ENCODE measurements around the gene WDFY4. TPM values are rescaled to one million over a fixed set of nuclear protein-coding genes. Genes with fewer than 3 reads are reported as not detected.

Gene WDFY4
- total and polyA plus RNA-seq, 2 of the 4 experiments (the other 2 are of a cell fraction) = not detected

DNA sequence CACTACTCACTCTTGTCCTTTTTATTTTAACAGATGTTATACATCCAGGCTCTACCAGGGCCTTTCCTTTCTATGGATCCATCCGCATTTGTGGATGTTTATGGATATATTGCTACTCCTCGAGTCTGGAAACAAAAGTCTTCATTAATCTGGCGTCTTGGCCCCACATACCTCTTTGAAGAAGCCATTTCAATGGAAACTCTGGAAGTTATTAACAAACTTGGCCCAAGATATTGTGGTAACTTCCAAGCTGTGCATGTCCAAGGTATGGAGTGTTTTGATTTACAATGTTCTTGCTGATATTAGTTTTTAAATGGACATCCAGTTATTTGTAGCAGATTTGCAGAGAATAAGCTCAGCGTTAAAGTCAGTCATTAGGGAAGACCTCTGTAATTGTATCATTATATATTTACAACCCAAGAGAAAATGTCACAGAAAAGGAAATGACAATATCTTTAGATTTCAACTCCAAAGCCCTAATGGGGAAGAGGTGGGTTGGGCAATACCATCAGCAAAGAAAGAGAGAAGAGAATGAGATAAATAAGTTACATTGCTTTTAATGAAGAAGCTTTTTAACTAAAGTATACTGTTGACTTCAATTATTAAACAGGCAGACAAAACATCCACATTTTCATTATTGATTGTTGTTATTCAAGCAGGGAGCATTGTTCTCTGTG is 102.1 kb downstream of the WDFY4 start:
- no peak overlapping the region for H2AFZ ChIP-seq (replicated peaks; ENCODE audit: low read length, poor library complexity)
- no CpG with 5 or more reads among the region's 4 CpGs for WGBS, 2 experiments (ENCODE audit: extremely low coverage in 2 of 2, insufficient read length in 1 of 2)
- dilution Hi-C loops (cut with HindIII; ENCODE audit: low sequenced_read_pairs, unreplicated experiment) = no loop called here
- no peak overlapping the region for H2AK5ac ChIP-seq (ENCODE audit: low read depth, low read length)
- no peaks in the 10 kb centered on the region for H3K9me1 ChIP-seq (ENCODE audit: insufficient read depth, low read length)
- H3K27ac ChIP-seq (ENCODE audit: insufficient read depth, low read length) = no peak overlapping the region
- TF ChIP-seq RCOR1 (IDR thresholded peaks at IDR 0.05; ENCODE audit: insufficient replicate concordance, low read length) (no peak), FOS (IDR thresholded peaks at IDR 0.05; ENCODE audit: low read depth, low read length) (no peak), MXI1 (IDR thresholded peaks at IDR 0.05; ENCODE audit: borderline replicate concordance, low read depth, low read length) (no peak), POLR2A (IDR thresholded peaks at IDR 0.05; ENCODE audit: low read depth, low read length) (no peak), SMC3 (IDR thresholded peaks at IDR 0.05; ENCODE audit: low read depth, low read length) (no peak), MAFK (IDR thresholded peaks at IDR 0.05; ENCODE audit: low read depth, low read length) (no peak), BHLHE40 (IDR thresholded peaks at IDR 0.05; ENCODE audit: low read depth, low read length) (no peak), RAD21 (IDR thresholded peaks at IDR 0.05; ENCODE audit: low read length) (no peak), CHD1 (IDR thresholded peaks at IDR 0.05; ENCODE audit: low read depth, low read length) (no peak), RFX5 (IDR thresholded peaks at IDR 0.05; ENCODE audit: low read depth, low read length) (no peak), NFE2L2 (IDR thresholded peaks at IDR 0.05; ENCODE audit: low read depth, low read length) (no peak), MAZ (IDR thresholded peaks at IDR 0.05; ENCODE audit: borderline replicate concordance, low read depth, low read length) (no peak), CEBPB (IDR thresholded peaks at IDR 0.05; ENCODE audit: low read depth, low read length) (no peak)
- TF ChIP-seq, protein P1, sequence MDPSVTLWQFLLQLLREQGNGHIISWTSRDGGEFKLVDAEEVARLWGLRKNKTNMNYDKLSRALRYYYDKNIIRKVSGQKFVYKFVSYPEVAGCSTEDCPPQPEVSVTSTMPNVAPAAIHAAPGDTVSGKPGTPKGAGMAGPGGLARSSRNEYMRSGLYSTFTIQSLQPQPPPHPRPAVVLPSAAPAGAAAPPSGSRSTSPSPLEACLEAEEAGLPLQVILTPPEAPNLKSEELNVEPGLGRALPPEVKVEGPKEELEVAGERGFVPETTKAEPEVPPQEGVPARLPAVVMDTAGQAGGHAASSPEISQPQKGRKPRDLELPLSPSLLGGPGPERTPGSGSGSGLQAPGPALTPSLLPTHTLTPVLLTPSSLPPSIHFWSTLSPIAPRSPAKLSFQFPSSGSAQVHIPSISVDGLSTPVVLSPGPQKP (IDR thresholded peaks at IDR 0.05; ENCODE audit: borderline replicate concordance, low read depth, low read length) = no peak
- TF ChIP-seq, protein P2, sequence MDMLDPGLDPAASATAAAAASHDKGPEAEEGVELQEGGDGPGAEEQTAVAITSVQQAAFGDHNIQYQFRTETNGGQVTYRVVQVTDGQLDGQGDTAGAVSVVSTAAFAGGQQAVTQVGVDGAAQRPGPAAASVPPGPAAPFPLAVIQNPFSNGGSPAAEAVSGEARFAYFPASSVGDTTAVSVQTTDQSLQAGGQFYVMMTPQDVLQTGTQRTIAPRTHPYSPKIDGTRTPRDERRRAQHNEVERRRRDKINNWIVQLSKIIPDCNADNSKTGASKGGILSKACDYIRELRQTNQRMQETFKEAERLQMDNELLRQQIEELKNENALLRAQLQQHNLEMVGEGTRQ (IDR thresholded peaks at IDR 0.05; ENCODE audit: low read depth, low read length) = no peak
- TF ChIP-seq, protein P3, sequence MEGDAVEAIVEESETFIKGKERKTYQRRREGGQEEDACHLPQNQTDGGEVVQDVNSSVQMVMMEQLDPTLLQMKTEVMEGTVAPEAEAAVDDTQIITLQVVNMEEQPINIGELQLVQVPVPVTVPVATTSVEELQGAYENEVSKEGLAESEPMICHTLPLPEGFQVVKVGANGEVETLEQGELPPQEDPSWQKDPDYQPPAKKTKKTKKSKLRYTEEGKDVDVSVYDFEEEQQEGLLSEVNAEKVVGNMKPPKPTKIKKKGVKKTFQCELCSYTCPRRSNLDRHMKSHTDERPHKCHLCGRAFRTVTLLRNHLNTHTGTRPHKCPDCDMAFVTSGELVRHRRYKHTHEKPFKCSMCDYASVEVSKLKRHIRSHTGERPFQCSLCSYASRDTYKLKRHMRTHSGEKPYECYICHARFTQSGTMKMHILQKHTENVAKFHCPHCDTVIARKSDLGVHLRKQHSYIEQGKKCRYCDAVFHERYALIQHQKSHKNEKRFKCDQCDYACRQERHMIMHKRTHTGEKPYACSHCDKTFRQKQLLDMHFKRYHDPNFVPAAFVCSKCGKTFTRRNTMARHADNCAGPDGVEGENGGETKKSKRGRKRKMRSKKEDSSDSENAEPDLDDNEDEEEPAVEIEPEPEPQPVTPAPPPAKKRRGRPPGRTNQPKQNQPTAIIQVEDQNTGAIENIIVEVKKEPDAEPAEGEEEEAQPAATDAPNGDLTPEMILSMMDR (conservative IDR thresholded peaks at IDR 0.05; ENCODE audit: low read depth, low read length) = no peak
- H2BK5ac ChIP-seq (ENCODE audit: low read depth, low read length, poor library complexity, severe bottlenecking) = no peak overlapping the region
- no peak overlapping the region for H4K5ac ChIP-seq (ENCODE audit: low read depth, low read length)
- no peaks in the 10 kb centered on the region for H3K4me1 ChIP-seq (ENCODE audit: control insufficient read depth, insufficient read depth, low read length)
- H4K20me1 ChIP-seq (ENCODE audit: insufficient read depth, low read length) = no peaks in the 10 kb centered on the region
- H2BK15ac ChIP-seq (ENCODE audit: low read depth, low read length) = no peak overlapping the region
- no peak overlapping the region for H3K9ac ChIP-seq (ENCODE audit: low read depth, low read length)
- no peak for DNase-seq
- H3K23ac ChIP-seq (ENCODE audit: low read depth, low read length) = no peak overlapping the region
- ChIA-PET CTCF (no interaction called here), POLR2A (ENCODE audit: unreplicated experiment) (no interaction called here)
- H3K79me1 ChIP-seq (ENCODE audit: low read depth in 1 of 2, low read length in 2 of 2) = no peaks in the 10 kb centered on the region
- H2AK9ac ChIP-seq (replicated peaks; ENCODE audit: low read depth, low read length, poor library complexity) = no peak overlapping the region
- H2BK20ac ChIP-seq (ENCODE audit: low read depth, low read length) = no peak overlapping the region
- intact Hi-C loops (cut with micrococcal nuclease) = no loop called here
- no peak overlapping the region for H3K4me3 ChIP-seq (ENCODE audit: insufficient read depth, low read depth, low read length)
- H3K4ac ChIP-seq (ENCODE audit: low read depth, low read length) = no peak overlapping the region
- H2BK120ac ChIP-seq (ENCODE audit: low read depth, low read length) = no peak overlapping the region
- no peak overlapping the region for H3K14ac ChIP-seq (replicated peaks; ENCODE audit: low read depth, low read length)
- no peak overlapping the region for H3K56ac ChIP-seq (ENCODE audit: extremely low read depth, insufficient read depth, low read length)
- no TSS peak for BruUV-seq (replicated peaks)
- in situ Hi-C loops (cut with MboI; ENCODE audit: low sequenced_read_pairs) = no loop called here
- H3K27me3 ChIP-seq (ENCODE audit: control insufficient read depth, insufficient read depth, low read length) = peaks cover 9% of the 10 kb centered on the region
- H3K9me3 ChIP-seq (ENCODE audit: control insufficient read depth, insufficient read depth, low read length) = no peaks in the 10 kb centered on the region
- no peak for ATAC-seq (ENCODE audit: low read depth)
- H4K8ac ChIP-seq (ENCODE audit: low read depth in 2 of 2, low read length in 2 of 2) = no peak overlapping the region
- no peak overlapping the region for H3K4me2 ChIP-seq (ENCODE audit: low read depth, low read length)
- H3K18ac ChIP-seq (ENCODE audit: low read depth, low read length) = no peak overlapping the region
- H3K36me3 ChIP-seq (ENCODE audit: control insufficient read depth, insufficient read depth, low read length) = no peaks in the 10 kb centered on the region
- H4K91ac ChIP-seq (ENCODE audit: insufficient read depth, low read depth, low read length) = no peak overlapping the region

Data from IMR-90 (cell line).